HCT116 (cell line): ENCODE measurements around the gene GADD45A. TPM values are rescaled to one million over a fixed set of nuclear protein-coding genes. Genes with fewer than 3 reads are reported as not detected.

Experiments used
- ATAC-seq: fragments of 200-7000 bp; cut with Tn5 transposase; 2 replicates; pipeline ENCODE4 v1.9.1; 2020; ENCODE audit warnings: mild to moderate bottlenecking, moderate library complexity
- BruUV-seq: library from RNA; stranded (reverse); fragments of 400-500 nt; replicated peaks from 2 replicates; lab custom pipeline; 2021; lab: Mats Ljungman, UMichigan
- CTCF ChIA-PET: fragments of 300-600 bp; sonication (Branson Sonifier 250); formaldehyde crosslinking; loops from one replicate; lab custom pipeline; 2021; ENCODE audit warnings: antibody characterized with exemption; lab: Charles Lee
- POLR2A ChIA-PET: fragments of 300-600, 350-600 bp; sonication (Branson Sonifier 250); formaldehyde crosslinking; loops from one replicate; lab custom pipeline; 2021; ENCODE audit warnings: antibody characterized with exemption; lab: Charles Lee
- RAD21 ChIA-PET, 2 experiments: fragments of 300-600 bp; sonication (Branson Sonifier 250); formaldehyde crosslinking; loops; one replicate each; lab custom pipeline; 2023; ENCODE audit warnings: low total read pairs in 2 of 2; ENCODE audit not compliant: uncharacterized antibody in 2 of 2, unreplicated experiment in 2 of 2, low non-redundant PET in 1 of 2; lab: Charles Lee
- DNase-seq: peaks from one replicate; pipeline ENCODE4 v3.0.0-alpha.2; 2010; ENCODE audit warnings: low read depth, low spot score
- H2AFZ ChIP-seq: fragments of 200-600 bp; shearing (Covaris generic), sonication (generic); 2 replicates; pipeline ENCODE4 v1.6.1; 2017; ENCODE audit warnings: low read depth, mixed run types, mixed read lengths, antibody characterized with exemption, low read length; ENCODE audit not compliant: poor library complexity, severe bottlenecking
- H3K27ac ChIP-seq: 2 replicates; pipeline ENCODE4 v1.5.1; 2012; ENCODE audit warnings: low read depth, low read length
- H3K27me3 ChIP-seq: fragments of 200-600 bp; sonication (generic); 2 replicates; pipeline ENCODE4 v1.6.1; 2016; ENCODE audit warnings: mixed run types, low read length, mixed read lengths; ENCODE audit not compliant: insufficient read depth
- H3K36me3 ChIP-seq, 2 experiments: fragments of 200-500 bp in 1 of 2; fragments of 200-600 bp in 1 of 2; sonication (Bioruptor generic) in 1 of 2; sonication (generic) in 1 of 2; 2 replicates each; pipeline versions ENCODE4 v1.5.1 to v1.6.1; 2014 to 2016; ENCODE audit warnings: low read length in 2 of 2, inconsistent platforms in 1 of 2, mixed read lengths in 1 of 2, mixed run types in 1 of 2; ENCODE audit not compliant: insufficient read depth in 2 of 2, control insufficient read depth in 1 of 2
- H3K4me1 ChIP-seq, 2 experiments: fragments of 200-600 bp in 1 of 2; sonication (generic) in 1 of 2; 2 replicates each; pipeline versions ENCODE4 v1.5.1 to v1.6.1; 2012 to 2017; ENCODE audit warnings: low read length in 2 of 2, inconsistent platforms in 1 of 2, mild to moderate bottlenecking in 1 of 2, mixed read lengths in 1 of 2, mixed run types in 1 of 2, moderate library complexity in 1 of 2; ENCODE audit not compliant: insufficient read depth in 2 of 2, control insufficient read depth in 1 of 2
- H3K4me2 ChIP-seq: fragments of 200-600 bp; sonication (generic); 2 replicates; pipeline ENCODE4 v1.6.1; 2017; ENCODE audit warnings: mixed run types, low read length, mixed read lengths
- H3K4me3 ChIP-seq, 2 experiments: fragments of 200-600 bp in 1 of 2; sonication (generic) in 1 of 2; replicated peaks in 1 of 2; 2 replicates each; pipeline ENCODE4 v1.5.1; 2011 to 2016; ENCODE audit warnings: low read length in 2 of 2, control low read depth in 1 of 2, low read depth in 1 of 2, mild to moderate bottlenecking in 1 of 2, mixed read lengths in 1 of 2, mixed run types in 1 of 2
- H3K79me2 ChIP-seq: fragments of 200-600 bp; sonication (generic); 2 replicates; pipeline ENCODE4 v1.6.1; 2017; ENCODE audit warnings: mild to moderate bottlenecking, mixed run types, low read length, moderate library complexity, mixed read lengths; ENCODE audit not compliant: insufficient read depth
- H3K9ac ChIP-seq: fragments of 200-600 bp; sonication (generic); 2 replicates; pipeline ENCODE4 v1.6.1; 2016; ENCODE audit warnings: low read length, mixed read lengths
- H3K9me2 ChIP-seq: fragments of 200-600 bp; sonication (generic), shearing (Covaris generic); 2 replicates; pipeline ENCODE4 v1.6.1; 2017; ENCODE audit warnings: mixed run types, mild to moderate bottlenecking, moderate library complexity; ENCODE audit not compliant: insufficient read depth
- H3K9me3 ChIP-seq, 2 experiments: fragments of 200-500 bp in 1 of 2; fragments of 200-600 bp in 1 of 2; sonication (Bioruptor generic) in 1 of 2; sonication (generic) in 1 of 2; 2 replicates each; pipeline ENCODE4 v1.6.1; 2014 to 2017; ENCODE audit warnings: low read length in 2 of 2, mixed read lengths in 2 of 2, inconsistent platforms in 1 of 2, low read depth in 1 of 2, mild to moderate bottlenecking in 1 of 2, mixed run types in 1 of 2, moderate library complexity in 1 of 2; ENCODE audit not compliant: control insufficient read depth in 1 of 2, insufficient read depth in 1 of 2
- H4K20me1 ChIP-seq: fragments of 200-600 bp; sonication (generic), shearing (Covaris generic); 2 replicates; pipeline ENCODE4 v1.6.1; 2017; ENCODE audit warnings: mixed run types, mild to moderate bottlenecking, moderate library complexity; ENCODE audit not compliant: insufficient read depth
- ATF3 ChIP-seq: IDR thresholded peaks from 2 replicates; pipeline ENCODE4 v1.6.1; 2012
- CBX3 ChIP-seq: IDR thresholded peaks from 2 replicates; pipeline ENCODE4 v1.6.1; 2012; ENCODE audit warnings: low read depth
- CEBPB ChIP-seq: IDR thresholded peaks from 2 replicates; pipeline ENCODE4 v1.6.1; 2012; ENCODE audit warnings: low read depth
- CTCF ChIP-seq, 3 experiments: fragments of 200-600 bp in 1 of 3; sonication (generic) in 1 of 3; IDR thresholded peaks in 2 of 3; conservative IDR thresholded peaks in 1 of 3; 2 replicates each; pipeline ENCODE4 v1.5.1; 2012 to 2017; ENCODE audit warnings: low read depth in 2 of 3, low read length in 2 of 3, antibody characterized with exemption in 1 of 3, borderline replicate concordance in 1 of 3, control low read depth in 1 of 3, mild to moderate bottlenecking in 1 of 3, mixed read lengths in 1 of 3, mixed run types in 1 of 3, moderate library complexity in 1 of 3; ENCODE audit not compliant: insufficient read depth in 1 of 3
- EGR1 ChIP-seq: IDR thresholded peaks from 2 replicates; pipeline ENCODE4 v1.6.1; 2012; ENCODE audit warnings: low read depth
- ELF1 ChIP-seq: IDR thresholded peaks from 2 replicates; pipeline ENCODE4 v1.6.1; 2012; ENCODE audit warnings: low read depth, borderline replicate concordance
- EZH2 ChIP-seq: fragments of 200-600 bp; sonication (generic); IDR thresholded peaks from 2 replicates; pipeline ENCODE4 v1.6.1; 2017; ENCODE audit warnings: antibody characterized with exemption, mixed run types
- FOSL1 ChIP-seq: IDR thresholded peaks from 2 replicates; pipeline ENCODE4 v1.6.1; 2012; ENCODE audit warnings: low read depth
- MAX ChIP-seq: IDR thresholded peaks from 2 replicates; pipeline ENCODE4 v1.6.1; 2012
- POLR2A ChIP-seq: IDR thresholded peaks from 2 replicates; pipeline ENCODE4 v1.7.0; 2011; ENCODE audit warnings: borderline replicate concordance; ENCODE audit not compliant: insufficient read depth, insufficient read length; ENCODE audit errors: extremely low read depth
- POLR2AphosphoS5 ChIP-seq: IDR thresholded peaks from 2 replicates; pipeline ENCODE4 v1.6.1; 2011; ENCODE audit warnings: mild to moderate bottlenecking, low read depth, low read length, moderate library complexity
- REST ChIP-seq: IDR thresholded peaks from 2 replicates; pipeline ENCODE4 v1.6.1; 2012; ENCODE audit warnings: low read depth
- SIN3A ChIP-seq: IDR thresholded peaks from 2 replicates; pipeline ENCODE4 v1.6.1; 2012; ENCODE audit warnings: low read depth
- TCF7L2 ChIP-seq: IDR thresholded peaks from 2 replicates; pipeline ENCODE4 v1.7.0; 2011; ENCODE audit warnings: borderline replicate concordance, inconsistent platforms; ENCODE audit not compliant: insufficient read depth, insufficient read length; ENCODE audit errors: extremely low read depth
- YY1 ChIP-seq: IDR thresholded peaks from 2 replicates; pipeline ENCODE4 v1.6.1; 2011; ENCODE audit warnings: low read length, low read depth, moderate library complexity, mild to moderate bottlenecking; ENCODE audit not compliant: insufficient replicate concordance; ENCODE audit errors: extremely low read depth
- ZBTB33 ChIP-seq: IDR thresholded peaks from 2 replicates; pipeline ENCODE4 v1.6.1; 2011; ENCODE audit warnings: mild to moderate bottlenecking, low read length, moderate library complexity; ENCODE audit not compliant: insufficient replicate concordance; ENCODE audit errors: extremely low read depth
- ZFX ChIP-seq: fragments of 450-650 bp; IDR thresholded peaks from 2 replicates; pipeline ENCODE4 v1.6.1; 2017
- ZNF274 ChIP-seq: fragments of 200-500 bp; sonication (Bioruptor generic); IDR thresholded peaks from 2 replicates; pipeline ENCODE4 v1.6.1; 2014; ENCODE audit warnings: mild to moderate bottlenecking, low read depth, low read length, inconsistent platforms
- intact Hi-C: fragments of 100-400 bp; cut with micrococcal nuclease; formaldehyde crosslinking; loops from 2 replicates; pipeline ENCODE4 v1.10.0; 2022
- total RNA-seq: library from RNA; stranded (reverse); gene quantifications from one replicate; pipeline ENCODE4 v1.2.1, GENCODE V29; 2021; ENCODE audit not compliant: unreplicated experiment

Gene GADD45A
- total RNA-seq, 1 experiment from 2014 or later, result 105 TPM

GRCh38 chr1:67688526-67689219 lies 3.7 kb downstream of the GADD45A start:
- Histone ChIP-seq H3K4me2 (peak overlapping the region; percentile 12; the same call in 1 of the 2 replicates), H2AFZ (no peak overlapping the region), H3K36me3 (peaks cover 15 to 17% of the 10 kb centered on the region in 2 experiments), H3K9ac (no peak overlapping the region), H4K20me1 (peaks cover 4% of the 10 kb centered on the region; the same call in 1 of the 2 replicates), H3K27ac (no peak overlapping the region), H3K9me3 (no peaks in the 10 kb centered on the region), H3K79me2 (peaks cover 31% of the 10 kb centered on the region), H3K4me3 (no peak overlapping the region), H3K4me1 (peaks cover 20 to 43% of the 10 kb centered on the region in 2 experiments), H3K9me2 (no peaks in the 10 kb centered on the region), H3K27me3 (no peaks in the 10 kb centered on the region)
- ChIA-PET RAD21 (no interaction called here), CTCF (interaction anchor here (0.7 to 1.4 kb wide), 3 partner anchors 12 to 127 kb away, joined by 3 to 7 read pairs (median 5); no protein-coding TSS in a partner anchor), POLR2A (interaction anchor here (1.3 to 6.3 kb wide), 3 partner anchors 12 to 71 kb away, joined by 3 to 50 read pairs (median 5); no protein-coding TSS in a partner anchor)
- intact Hi-C loops, result loop anchor here (10.0 kb wide), 3 partner anchors 124 to 696 kb away; partner anchors contain the start of gene GNG12
- no peak for ATAC-seq
- no TSS peak for BruUV-seq
- DNase-seq, result no peak
- no peak for TF ChIP-seq REST
- TF ChIP-seq POLR2AphosphoS5, result peak; percentile 82
- no peak for TF ChIP-seq POLR2A
- no peak for TF ChIP-seq MAX
- TF ChIP-seq ELF1, result no peak
- TF ChIP-seq SIN3A, result peak; percentile 45
- TF ChIP-seq ZNF274, result no peak
- TF ChIP-seq ZBTB33, result no peak
- TF ChIP-seq FOSL1, result peak; percentile 27; the same call in 1 of the 2 replicates
- no peak for TF ChIP-seq ATF3
- no peak for TF ChIP-seq CTCF (IDR thresholded peaks at IDR 0.05 in 2 of 3, conservative IDR thresholded peaks at IDR 0.05 in 1 of 3; ENCODE audit: borderline replicate concordance in 1 of 3, insufficient read depth in 1 of 3, low read depth in 2 of 3, low read length in 2 of 3)
- no peak for TF ChIP-seq TCF7L2
- TF ChIP-seq YY1, result no peak
- TF ChIP-seq CBX3, result no peak
- TF ChIP-seq CEBPB, result 0 out of 2 replicates have a peak, but pooled peaks have one; percentile 5
- TF ChIP-seq ZFX, result no peak
- no peak for TF ChIP-seq EGR1
- no peak for TF ChIP-seq EZH2
